Prostate gland (tissue), 2 donors: ENCODE data around the gene TAAR9. TPM values are rescaled to one million over a fixed set of nuclear protein-coding genes. Genes with fewer than 3 reads are reported as not detected.

Source experiments
- DNase-seq: peaks from one replicate; pipeline ENCODE4 v3.0.0-alpha.2; 2019; ENCODE audit warnings: low spot score
- H3K27ac ChIP-seq, 2 donors: fragments of 200-600 bp; sonication (generic); 2 replicates each; pipeline ENCODE4 v1.5.1; 2017 to 2019
- H3K27me3 ChIP-seq: fragments of 200-600 bp; sonication (generic); replicated peaks from 2 replicates; pipeline ENCODE4 v1.5.1; 2019; ENCODE audit not compliant: insufficient read depth
- H3K36me3 ChIP-seq, 2 donors: fragments of 200-600 bp; sonication (generic); 1 replicate in 1 of 2; 2 replicates in 1 of 2; pipeline versions ENCODE4 v1.5.1 to v1.8.1; 2017 to 2019
- H3K4me1 ChIP-seq: fragments of 200-600 bp; sonication (generic); replicated peaks from 2 replicates; pipeline ENCODE4 v1.5.1; 2019
- H3K4me3 ChIP-seq, 2 donors: fragments of 200-600 bp; sonication (generic); 2 replicates each; pipeline ENCODE4 v1.5.1; 2017 to 2019
- H3K9me3 ChIP-seq: fragments of 200-600 bp; sonication (generic); 2 replicates; pipeline ENCODE4 v1.5.1; 2017
- CTCF ChIP-seq, 4 experiments: fragments of 200-600 bp in 2 of 4; fragments of 450-650 bp in 2 of 4; sonication (generic) in 2 of 4; IDR thresholded peaks; 1 replicate in 3 of 4; 2 replicates in 1 of 4; pipeline ENCODE4 v1.5.1; 2016 to 2019; ENCODE audit warnings: antibody characterized with exemption in 4 of 4, mild to moderate bottlenecking in 2 of 4, moderate library complexity in 2 of 4
- POLR2A ChIP-seq: fragments of 450-650 bp; IDR thresholded peaks from one replicate; pipeline ENCODE4 v1.6.1; 2016; ENCODE audit warnings: antibody characterized with exemption, mild to moderate bottlenecking
- POLR2AphosphoS5 ChIP-seq: sonication (generic); formaldehyde crosslinking; IDR thresholded peaks from one replicate; pipeline ENCODE4 v1.6.1; 2017; ENCODE audit warnings: antibody characterized with exemption
- WGBS: methylation state at CpG from one replicate; pipeline ENCODE4 v1.1.5; 2018; 5-methylcytosine and 5-hydroxymethylcytosine counted together
- intact Hi-C: fragments of 100-400 bp; cut with DNase I; formaldehyde crosslinking; loops from one replicate; pipeline ENCODE4 v1.14.2; 2022
- total RNA-seq, 2 donors: library from RNA; depleted of rRNA; stranded (reverse); fragments of >200 nt; gene quantifications; one replicate each; pipeline ENCODE4 v1.1.0, GENCODE V29; 2016

TAAR9 gene
- total RNA-seq, 2 donors from 2014 or later, result not detected

- H3K4me3 ChIP-seq, result no peak overlapping the region
- no peaks in the 10 kb centered on the region for H3K4me1 ChIP-seq
- 85% methylated on average over 5 of the region's 5 CpGs for WGBS
- no peaks in the 10 kb centered on the region for H3K36me3 ChIP-seq
- H3K27ac ChIP-seq, result no peak overlapping the region
- intact Hi-C loops, result no loop called here
- H3K27me3 ChIP-seq, result no peaks in the 10 kb centered on the region
- no peak for TF ChIP-seq POLR2AphosphoS5
- TF ChIP-seq CTCF (IDR thresholded peaks at IDR 0.05), result no peak
- no peak for TF ChIP-seq POLR2A
- H3K9me3 ChIP-seq, result no peaks in the 10 kb centered on the region
- no peak for DNase-seq
Observed at GRCh38 chr6:132491303-132491702, 46.8 kb upstream of the TAAR9 start.

DNA sequence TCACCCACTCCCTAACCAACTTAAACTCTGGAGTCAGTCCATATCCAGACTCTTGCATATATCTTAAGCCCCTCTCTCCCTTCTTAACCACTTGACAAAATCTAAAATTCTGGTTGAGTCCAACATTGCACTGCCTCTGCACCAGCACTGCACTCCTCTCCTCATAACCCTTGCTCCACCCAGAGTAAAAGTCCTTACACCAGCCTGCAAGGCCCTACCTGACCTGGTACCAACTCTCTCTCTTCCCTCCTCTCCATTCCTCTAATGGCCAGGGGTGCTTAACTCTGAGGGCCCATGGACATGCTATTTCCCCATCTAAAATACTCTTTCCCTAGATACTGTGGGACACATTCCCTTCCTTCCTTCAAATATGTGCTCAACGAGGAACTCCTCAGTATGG, 46.2 kb upstream of the TAAR9 start:
- Histone ChIP-seq H3K27me3 (no peaks in the 10 kb centered on the region), H3K4me3 (no peak overlapping the region), H3K4me1 (no peaks in the 10 kb centered on the region), H3K9me3 (no peaks in the 10 kb centered on the region), H3K36me3 (no peaks in the 10 kb centered on the region), H3K27ac (no peak overlapping the region)
- no peak for DNase-seq
- 83% methylated on average over 1 of the region's 1 CpG for WGBS
- intact Hi-C loops, result no loop called here
- no peak for TF ChIP-seq CTCF (IDR thresholded peaks at IDR 0.05)
- TF ChIP-seq POLR2AphosphoS5, result no peak
- TF ChIP-seq POLR2A, result no peak

DNA sequence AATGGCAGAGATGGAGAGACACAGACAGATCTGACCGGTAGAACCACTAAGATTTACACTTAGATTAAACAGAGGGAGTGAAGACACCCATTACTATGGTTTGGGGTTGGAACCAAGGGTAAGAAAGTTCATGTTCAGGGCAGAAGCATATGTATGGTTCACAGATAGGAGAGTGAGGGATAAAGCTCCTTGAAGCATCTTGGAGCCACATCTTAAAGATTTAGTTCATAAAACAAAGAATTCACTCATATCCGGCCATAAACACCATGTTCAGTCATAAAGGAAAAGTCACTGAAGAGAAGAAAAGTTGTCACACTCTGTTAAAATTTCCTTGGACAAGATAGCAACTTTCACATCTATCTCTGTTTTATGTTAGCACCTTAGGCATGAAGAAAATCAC, 43.1 kb upstream of the TAAR9 start:
- WGBS, result 48% methylated on average over 2 of the region's 2 CpGs
- Histone ChIP-seq H3K27ac (no peak overlapping the region), H3K4me1 (no peaks in the 10 kb centered on the region), H3K9me3 (no peaks in the 10 kb centered on the region), H3K4me3 (no peak overlapping the region), H3K36me3 (no peaks in the 10 kb centered on the region), H3K27me3 (no peaks in the 10 kb centered on the region)
- intact Hi-C loops, result no loop called here
- DNase-seq, result no peak
- TF ChIP-seq CTCF (IDR thresholded peaks at IDR 0.05) (no peak), POLR2A (no peak), POLR2AphosphoS5 (no peak)

- TF ChIP-seq POLR2A, result no peak
- no peak for TF ChIP-seq CTCF (IDR thresholded peaks at IDR 0.05)
- no peak for TF ChIP-seq POLR2AphosphoS5
- no peak for DNase-seq
- 79% methylated on average over 2 of the region's 2 CpGs for WGBS
- no peak overlapping the region for H3K4me3 ChIP-seq
- H3K27me3 ChIP-seq, result no peaks in the 10 kb centered on the region
- H3K4me1 ChIP-seq, result no peaks in the 10 kb centered on the region
- H3K9me3 ChIP-seq, result no peaks in the 10 kb centered on the region
- no peaks in the 10 kb centered on the region for H3K36me3 ChIP-seq
- intact Hi-C loops, result no loop called here
- no peak overlapping the region for H3K27ac ChIP-seq
Observed at GRCh38 chr6:132495604-132496079, 42.4 kb upstream of the TAAR9 start.

DNA sequence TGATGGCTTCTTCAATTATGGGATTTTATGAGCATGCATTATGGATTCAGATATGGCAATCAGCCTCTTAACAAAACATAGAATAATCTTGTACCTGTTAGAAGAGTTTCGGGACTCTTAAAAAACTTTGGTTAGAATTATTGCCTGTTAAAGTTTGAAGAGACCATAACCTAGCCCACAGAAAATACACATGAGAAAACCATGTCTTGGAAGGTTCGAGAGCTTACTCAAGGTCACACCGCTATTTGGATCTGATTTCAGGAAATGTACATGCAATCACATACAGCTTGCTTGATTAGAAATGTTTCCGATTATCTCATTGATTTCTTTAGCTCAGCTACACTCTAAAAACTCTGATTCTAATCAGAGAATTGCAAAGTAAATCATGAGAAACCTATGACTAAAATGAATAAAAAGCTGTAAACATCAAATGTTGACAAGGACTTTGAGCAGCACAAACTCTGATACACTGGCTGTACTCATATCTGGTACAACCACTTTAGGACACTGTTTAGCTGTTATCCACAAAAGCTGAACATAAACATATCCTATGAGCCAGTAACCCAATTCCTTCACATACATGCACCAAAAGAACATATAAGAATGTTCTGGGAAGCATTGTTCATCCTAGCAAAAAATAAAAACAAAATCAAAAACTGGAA, 41.4 kb upstream of the TAAR9 start:
- Histone ChIP-seq H3K27me3 (no peaks in the 10 kb centered on the region), H3K36me3 (no peaks in the 10 kb centered on the region), H3K4me1 (no peaks in the 10 kb centered on the region), H3K9me3 (no peaks in the 10 kb centered on the region), H3K27ac (no peak overlapping the region), H3K4me3 (no peak overlapping the region)
- intact Hi-C loops, result no loop called here
- TF ChIP-seq POLR2A, result no peak
- TF ChIP-seq CTCF (IDR thresholded peaks at IDR 0.05), result no peak
- TF ChIP-seq POLR2AphosphoS5, result no peak
- 42% methylated on average over 4 of the region's 4 CpGs for WGBS
- no peak for DNase-seq
